Trophoblast cell (in vitro differentiated cells and primary cell): ENCODE measurements around the gene CANX.

Source experiments
- DNase-seq, 2 donors: peaks; one replicate each; pipeline ENCODE4 v3.0.0-alpha.2; 2016
- H2AFZ ChIP-seq: 2 replicates; pipeline ENCODE4 v1.6.1; 2013; ENCODE audit warnings: low read length, moderate library complexity, mild to moderate bottlenecking; ENCODE audit not compliant: insufficient read depth, poor library complexity
- H2AK5ac ChIP-seq: 2 replicates; pipeline ENCODE4 v1.6.1; 2013; ENCODE audit warnings: mild to moderate bottlenecking, low read length
- H2BK120ac ChIP-seq: 2 replicates; pipeline ENCODE4 v1.6.1; 2013; ENCODE audit warnings: low read length, mild to moderate bottlenecking, moderate library complexity; ENCODE audit not compliant: insufficient read depth, poor library complexity
- H2BK12ac ChIP-seq: 2 replicates; pipeline ENCODE4 v1.6.1; 2013; ENCODE audit warnings: mild to moderate bottlenecking, low read length, moderate library complexity
- H2BK5ac ChIP-seq: 2 replicates; pipeline ENCODE4 v1.6.1; 2013; ENCODE audit warnings: low read length, low read depth, moderate library complexity, mild to moderate bottlenecking; ENCODE audit not compliant: poor library complexity
- H3K14ac ChIP-seq: 2 replicates; pipeline ENCODE4 v1.6.1; 2013; ENCODE audit warnings: mild to moderate bottlenecking, low read length
- H3K18ac ChIP-seq: 2 replicates; pipeline ENCODE4 v1.6.1; 2013; ENCODE audit warnings: mild to moderate bottlenecking, low read length
- H3K23ac ChIP-seq: 2 replicates; pipeline ENCODE4 v1.6.1; 2013; ENCODE audit warnings: low read length
- H3K27ac ChIP-seq: 2 replicates; pipeline ENCODE4 v1.5.1; 2013; ENCODE audit warnings: low read depth, mild to moderate bottlenecking, inconsistent platforms, low read length, moderate library complexity
- H3K27me3 ChIP-seq: 2 replicates; pipeline ENCODE4 v1.6.1; 2013; ENCODE audit warnings: inconsistent platforms, mild to moderate bottlenecking, low read length, moderate library complexity; ENCODE audit not compliant: insufficient read depth
- H3K36me3 ChIP-seq, 2 experiments: 1 replicate in 1 of 2; 2 replicates in 1 of 2; pipeline ENCODE4 v1.6.1; 2013; ENCODE audit warnings: low read length in 2 of 2, mild to moderate bottlenecking in 2 of 2, moderate library complexity in 1 of 2; ENCODE audit not compliant: insufficient read depth in 2 of 2, control insufficient read depth in 1 of 2
- H3K4ac ChIP-seq: 2 replicates; pipeline ENCODE4 v1.6.1; 2013; ENCODE audit warnings: low read depth, mild to moderate bottlenecking, low read length, moderate library complexity
- H3K4me1 ChIP-seq, 2 experiments: 1 replicate in 1 of 2; 2 replicates in 1 of 2; pipeline ENCODE4 v1.6.1; 2013; ENCODE audit warnings: low read length in 2 of 2, mild to moderate bottlenecking in 2 of 2, moderate library complexity in 1 of 2; ENCODE audit not compliant: insufficient read depth in 2 of 2, control insufficient read depth in 1 of 2
- H3K4me2 ChIP-seq: 2 replicates; pipeline ENCODE4 v1.6.1; 2013; ENCODE audit warnings: inconsistent platforms, mild to moderate bottlenecking, low read length, moderate library complexity
- H3K4me3 ChIP-seq: 2 replicates; pipeline ENCODE4 v1.5.1; 2013; ENCODE audit warnings: mild to moderate bottlenecking, low read depth, low read length, inconsistent platforms
- H3K79me1 ChIP-seq: one replicate; pipeline ENCODE4 v1.6.1; 2013; ENCODE audit warnings: low read length
- H3K79me2 ChIP-seq: 2 replicates; pipeline ENCODE4 v1.6.1; 2013; ENCODE audit warnings: low read length, mild to moderate bottlenecking; ENCODE audit not compliant: control insufficient read depth, insufficient read depth, poor library complexity
- H3K9ac ChIP-seq: 2 replicates; pipeline ENCODE4 v1.6.1; 2013; ENCODE audit warnings: mild to moderate bottlenecking, low read length
- H3K9me3 ChIP-seq: 2 replicates; pipeline ENCODE4 v1.6.1; 2013; ENCODE audit warnings: low read depth, mild to moderate bottlenecking, control low read depth, inconsistent platforms, low read length; ENCODE audit not compliant: insufficient read depth
- H4K12ac ChIP-seq: 2 replicates; pipeline ENCODE4 v1.6.1; 2013; ENCODE audit warnings: low read depth, mild to moderate bottlenecking, low read length, moderate library complexity
- H4K8ac ChIP-seq: 2 replicates; pipeline ENCODE4 v1.6.1; 2013; ENCODE audit warnings: low read depth, mild to moderate bottlenecking, low read length, moderate library complexity
- H4K91ac ChIP-seq: one replicate; pipeline ENCODE4 v1.6.1; 2013; ENCODE audit warnings: low read depth, mild to moderate bottlenecking, low read length, moderate library complexity
- WGBS: extraction: QIAGEN DNeasy Blood & Tissue Kit; methylation state at CpG from one replicate; pipeline ENCODE4 v1.1.7; 2013; ENCODE audit warnings: missing lambda C conversion rate; ENCODE audit not compliant: insufficient read length, insufficient coverage; ENCODE audit errors: extremely low coverage; 5-methylcytosine and 5-hydroxymethylcytosine counted together

Gene CANX

GRCh38 chr5:179763215-179763945 lies 64.6 kb downstream of the CANX start:
- peaks cover 3% of the 10 kb centered on the region for H3K9me3 ChIP-seq
- peaks cover 8% of the 10 kb centered on the region for H3K79me2 ChIP-seq
- H3K9ac ChIP-seq, result no peak overlapping the region
- H3K23ac ChIP-seq, result no peak overlapping the region
- no peak overlapping the region for H2AFZ ChIP-seq
- peak overlapping the region; percentile 93 for H2BK5ac ChIP-seq
- peaks cover 11 to 14% of the 10 kb centered on the region in 2 experiments for H3K36me3 ChIP-seq
- H3K27ac ChIP-seq, result peak overlapping the region; percentile 85
- no peak overlapping the region for H4K8ac ChIP-seq
- no CpG with 5 or more reads among the region's 10 CpGs for whole genome bisulfite sequencing
- H2BK120ac ChIP-seq, result peak overlapping the region; percentile 74
- no peaks in the 10 kb centered on the region for H3K27me3 ChIP-seq
- no peak overlapping the region for H3K4me2 ChIP-seq
- H3K79me1 ChIP-seq, result peaks cover 18% of the 10 kb centered on the region
- peak overlapping the region; percentile 85 for H3K4ac ChIP-seq
- peak overlapping the region; percentile 89 for H3K14ac ChIP-seq
- no peak overlapping the region for H4K12ac ChIP-seq
- peak overlapping the region; percentile 88 for H2AK5ac ChIP-seq
- no peak overlapping the region for H3K18ac ChIP-seq
- peaks cover 23 to 45% of the 10 kb centered on the region in 2 experiments for H3K4me1 ChIP-seq
- peak overlapping the region; percentile 90 for H2BK12ac ChIP-seq
- no peak overlapping the region for H3K4me3 ChIP-seq
- H4K91ac ChIP-seq, result peak overlapping the region; percentile 90
- peak; percentile 91 to 93 for DNase-seq

- Histone ChIP-seq H3K27ac (peak overlapping the region; percentile 85), H3K4me2 (no peak overlapping the region), H2BK120ac (peak overlapping the region; percentile 74), H3K18ac (peak overlapping the region; percentile 74), H4K12ac (peak overlapping the region; percentile 23), H4K91ac (peak overlapping the region; percentile 90), H3K9me3 (peaks cover 3% of the 10 kb centered on the region), H4K8ac (peak overlapping the region; percentile 37), H3K14ac (peak overlapping the region; percentile 69), H3K36me3 (peaks cover 16 to 18% of the 10 kb centered on the region in 2 experiments), H3K4ac (peak overlapping the region; percentile 85), H3K27me3 (no peaks in the 10 kb centered on the region), H2BK12ac (peak overlapping the region; percentile 89), H2AFZ (no peak overlapping the region), H3K79me2 (peaks cover 8% of the 10 kb centered on the region), H3K9ac (no peak overlapping the region), H2AK5ac (peak overlapping the region; percentile 77), H3K4me1 (peaks cover 23 to 49% of the 10 kb centered on the region in 2 experiments), H3K4me3 (no peak overlapping the region), H3K79me1 (peaks cover 18% of the 10 kb centered on the region), H2BK5ac (peak overlapping the region; percentile 1), H3K23ac (no peak overlapping the region)
- WGBS, result no CpG with 5 or more reads among the region's 8 CpGs
- no peak for DNase-seq
These were observed 65.3 kb downstream of the CANX start for GRCh38 chr5:179764056-179764455.

GRCh38 chr5:179765400-179765799 lies 66.6 kb downstream of the CANX start:
- WGBS, result no CpG with 5 or more reads among the region's 13 CpGs
- no peak overlapping the region for H4K8ac ChIP-seq
- peak overlapping the region; percentile 41 for H2BK120ac ChIP-seq
- peaks cover 17 to 28% of the 10 kb centered on the region in 2 experiments for H3K36me3 ChIP-seq
- no peak for DNase-seq
- peak overlapping the region; percentile 93 for H3K14ac ChIP-seq
- H3K27me3 ChIP-seq, result no peaks in the 10 kb centered on the region
- H3K9ac ChIP-seq, result no peak overlapping the region
- no peak overlapping the region for H3K23ac ChIP-seq
- no peak overlapping the region for H3K4me3 ChIP-seq
- H3K79me1 ChIP-seq, result peaks cover 18% of the 10 kb centered on the region
- peak overlapping the region; percentile 7 for H3K4ac ChIP-seq
- H4K12ac ChIP-seq, result peak overlapping the region; percentile 68
- peak overlapping the region; percentile 83 for H3K18ac ChIP-seq
- H3K27ac ChIP-seq, result peak overlapping the region; percentile 95
- H2AFZ ChIP-seq, result no peak overlapping the region
- no peak overlapping the region for H3K4me2 ChIP-seq
- H2AK5ac ChIP-seq, result no peak overlapping the region
- peaks cover 8% of the 10 kb centered on the region for H3K79me2 ChIP-seq
- H2BK12ac ChIP-seq, result no peak overlapping the region
- H2BK5ac ChIP-seq, result peak overlapping the region; percentile 83
- H4K91ac ChIP-seq, result peak overlapping the region; percentile 94
- H3K4me1 ChIP-seq, result peaks cover 20 to 39% of the 10 kb centered on the region in 2 experiments
- no peaks in the 10 kb centered on the region for H3K9me3 ChIP-seq

GRCh38 chr5:179766021-179766725 lies 67.4 kb downstream of the CANX start:
- Histone ChIP-seq H2BK120ac (peak overlapping the region; percentile 84), H3K79me2 (peaks cover 8% of the 10 kb centered on the region), H2AFZ (no peak overlapping the region), H3K36me3 (peaks cover 20 to 30% of the 10 kb centered on the region in 2 experiments), H3K14ac (peak overlapping the region; percentile 93), H2AK5ac (peak overlapping the region; percentile 92), H3K4me2 (peak overlapping the region; percentile 24), H3K4me1 (peaks cover 20 to 38% of the 10 kb centered on the region in 2 experiments), H4K8ac (peak overlapping the region; percentile 64), H3K4ac (peak overlapping the region; percentile 65), H3K18ac (peak overlapping the region; percentile 83), H3K4me3 (no peak overlapping the region), H2BK5ac (peak overlapping the region; percentile 83), H3K79me1 (peaks cover 18% of the 10 kb centered on the region), H3K27me3 (no peaks in the 10 kb centered on the region), H4K91ac (peak overlapping the region; percentile 94), H3K9me3 (no peaks in the 10 kb centered on the region), H2BK12ac (peak overlapping the region; percentile 96), H3K9ac (no peak overlapping the region), H3K27ac (peak overlapping the region; percentile 95), H3K23ac (no peak overlapping the region), H4K12ac (peak overlapping the region; percentile 68)
- WGBS, result no CpG with 5 or more reads among the region's 20 CpGs
- no peak for DNase-seq
